GM18517 (cell line): ENCODE data around the gene SLC35F4.

ENCODE experiments used
- ATAC-seq: cut with Tn5 transposase; IDR thresholded peaks from one replicate; pipeline ENCODE4 v1.9.1; 2021; ENCODE audit warnings: mild to moderate bottlenecking, moderate library complexity; ENCODE audit not compliant: unreplicated experiment

SLC35F4 gene

GRCh38 chr14:57641776-57642175, 224.1 kb downstream of the SLC35F4 start:
- no peak for ATAC-seq

GRCh38 chr14:57640036-57640435, 225.9 kb downstream of the SLC35F4 start:
- no peak for ATAC-seq

- ATAC-seq = no peak
Observed at GRCh38 chr14:57637901-57638300, 228.0 kb downstream of the SLC35F4 start.

GRCh38 chr14:57634335-57634734, 231.6 kb downstream of the SLC35F4 start:
- ATAC-seq = no peak

- ATAC-seq = no peak
Observed at GRCh38 chr14:57632649-57633048, 233.2 kb downstream of the SLC35F4 start.

GRCh38 chr14:57617510-57617909, 248.4 kb downstream of the SLC35F4 start:
- ATAC-seq = no peak

- ATAC-seq = no peak
Observed at GRCh38 chr14:57612946-57613345, 252.9 kb downstream of the SLC35F4 start.

GRCh38 chr14:57611555-57612075, 254.3 kb downstream of the SLC35F4 start:
- ATAC-seq = no peak

GRCh38 chr14:57610631-57611030, 255.3 kb downstream of the SLC35F4 start:
- no peak for ATAC-seq

- ATAC-seq = no peak
Observed at GRCh38 chr14:57609192-57610075, 256.5 kb downstream of the SLC35F4 start.

- ATAC-seq = no peak
Observed at GRCh38 chr14:57607086-57607485, 258.8 kb downstream of the SLC35F4 start.

GRCh38 chr14:57583396-57583795, 282.5 kb downstream of the SLC35F4 start:
- ATAC-seq = no peak

- no peak for ATAC-seq
Observed at GRCh38 chr14:57582746-57583145, 283.1 kb downstream of the SLC35F4 start.

GRCh38 chr14:57578801-57579200, 287.1 kb downstream of the SLC35F4 start:
- ATAC-seq = no peak

- ATAC-seq = no peak
Observed at GRCh38 chr14:57576498-57576897, 289.4 kb downstream of the SLC35F4 start.

- ATAC-seq = no peak
Observed at GRCh38 chr14:57575482-57575881, 290.4 kb downstream of the SLC35F4 start.

- ATAC-seq = no peak
Observed at GRCh38 chr14:57574617-57575288, 291.1 kb downstream of the SLC35F4 start.

GRCh38 chr14:57573173-57573572, 292.7 kb downstream of the SLC35F4 start:
- ATAC-seq = no peak

GRCh38 chr14:57568554-57568953, 297.3 kb downstream of the SLC35F4 start:
- no peak for ATAC-seq

GRCh38 chr14:57567220-57567619, 298.7 kb downstream of the SLC35F4 start:
- no peak for ATAC-seq

GRCh38 chr14:57560681-57561080, 305.2 kb downstream of the SLC35F4 start:
- ATAC-seq = peak; percentile 87

GRCh38 chr14:57559576-57559975, 306.3 kb downstream of the SLC35F4 start:
- ATAC-seq = no peak
